PC-9 (cell line): ENCODE data around the gene DNAJC17.

ENCODE experiments used
- EZH2 ChIP-seq: fragments of 200-600 bp; sonication (generic); IDR thresholded peaks from 2 replicates; pipeline ENCODE4 v1.8.0; 2017; ENCODE audit warnings: antibody characterized with exemption, low read depth
- TF ChIP-seq, protein P1 (sequence below): fragments of 200-600 bp; sonication (generic); conservative IDR thresholded peaks from 2 replicates; pipeline ENCODE4 v1.6.1; 2017; ENCODE audit warnings: mixed run types, antibody characterized with exemption, mild to moderate bottlenecking, moderate library complexity

DNA sequence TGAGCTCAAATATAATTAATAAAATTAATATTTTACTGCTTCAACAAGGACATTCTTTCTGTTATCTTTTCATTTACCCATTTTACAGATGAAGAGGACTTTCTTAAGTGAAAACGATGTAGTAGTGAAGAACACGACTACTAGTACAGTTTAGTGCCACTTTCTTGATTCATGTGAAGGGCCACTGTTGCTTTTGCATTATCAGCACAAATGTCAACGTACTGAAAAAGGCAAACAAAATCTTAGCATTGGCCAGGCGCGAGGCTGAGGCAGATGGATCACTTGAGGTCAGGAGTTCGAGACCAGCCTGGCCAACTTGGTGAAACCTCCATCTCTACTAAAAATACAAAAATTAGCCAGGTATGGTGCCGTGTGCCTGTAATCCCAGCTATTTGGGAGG lies 11.8 kb upstream of the DNAJC17 start:
- TF ChIP-seq, protein P1, sequence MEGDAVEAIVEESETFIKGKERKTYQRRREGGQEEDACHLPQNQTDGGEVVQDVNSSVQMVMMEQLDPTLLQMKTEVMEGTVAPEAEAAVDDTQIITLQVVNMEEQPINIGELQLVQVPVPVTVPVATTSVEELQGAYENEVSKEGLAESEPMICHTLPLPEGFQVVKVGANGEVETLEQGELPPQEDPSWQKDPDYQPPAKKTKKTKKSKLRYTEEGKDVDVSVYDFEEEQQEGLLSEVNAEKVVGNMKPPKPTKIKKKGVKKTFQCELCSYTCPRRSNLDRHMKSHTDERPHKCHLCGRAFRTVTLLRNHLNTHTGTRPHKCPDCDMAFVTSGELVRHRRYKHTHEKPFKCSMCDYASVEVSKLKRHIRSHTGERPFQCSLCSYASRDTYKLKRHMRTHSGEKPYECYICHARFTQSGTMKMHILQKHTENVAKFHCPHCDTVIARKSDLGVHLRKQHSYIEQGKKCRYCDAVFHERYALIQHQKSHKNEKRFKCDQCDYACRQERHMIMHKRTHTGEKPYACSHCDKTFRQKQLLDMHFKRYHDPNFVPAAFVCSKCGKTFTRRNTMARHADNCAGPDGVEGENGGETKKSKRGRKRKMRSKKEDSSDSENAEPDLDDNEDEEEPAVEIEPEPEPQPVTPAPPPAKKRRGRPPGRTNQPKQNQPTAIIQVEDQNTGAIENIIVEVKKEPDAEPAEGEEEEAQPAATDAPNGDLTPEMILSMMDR = no peak
- no peak for TF ChIP-seq EZH2
